Measurements from ENCODE around the gene PRKCD.

DNA sequence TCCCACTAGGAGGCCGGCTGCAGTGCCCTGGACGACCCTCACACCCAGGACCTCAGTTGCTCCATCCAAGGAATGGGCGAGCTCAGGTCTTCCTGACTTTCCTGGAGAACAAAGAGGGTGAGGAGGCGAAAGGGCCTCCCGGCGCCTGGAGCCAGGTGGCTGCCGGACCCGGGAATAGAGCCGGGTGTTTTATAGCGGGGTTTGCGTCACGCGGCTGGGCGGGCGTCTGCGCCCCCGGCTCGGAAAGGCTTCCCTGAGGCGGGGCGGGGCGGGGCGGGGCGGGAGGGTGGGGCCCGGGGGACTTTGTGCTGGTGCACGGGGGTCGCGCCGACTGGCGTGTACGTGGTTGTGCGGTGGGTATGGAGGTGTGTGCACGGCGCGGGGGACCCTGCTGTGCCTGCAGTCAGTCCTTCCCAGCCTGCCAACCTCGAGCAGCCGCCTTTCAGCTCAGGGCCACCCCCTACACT lies 4.6 kb upstream of the PRKCD start:
- TF ChIP-seq, protein P1, sequence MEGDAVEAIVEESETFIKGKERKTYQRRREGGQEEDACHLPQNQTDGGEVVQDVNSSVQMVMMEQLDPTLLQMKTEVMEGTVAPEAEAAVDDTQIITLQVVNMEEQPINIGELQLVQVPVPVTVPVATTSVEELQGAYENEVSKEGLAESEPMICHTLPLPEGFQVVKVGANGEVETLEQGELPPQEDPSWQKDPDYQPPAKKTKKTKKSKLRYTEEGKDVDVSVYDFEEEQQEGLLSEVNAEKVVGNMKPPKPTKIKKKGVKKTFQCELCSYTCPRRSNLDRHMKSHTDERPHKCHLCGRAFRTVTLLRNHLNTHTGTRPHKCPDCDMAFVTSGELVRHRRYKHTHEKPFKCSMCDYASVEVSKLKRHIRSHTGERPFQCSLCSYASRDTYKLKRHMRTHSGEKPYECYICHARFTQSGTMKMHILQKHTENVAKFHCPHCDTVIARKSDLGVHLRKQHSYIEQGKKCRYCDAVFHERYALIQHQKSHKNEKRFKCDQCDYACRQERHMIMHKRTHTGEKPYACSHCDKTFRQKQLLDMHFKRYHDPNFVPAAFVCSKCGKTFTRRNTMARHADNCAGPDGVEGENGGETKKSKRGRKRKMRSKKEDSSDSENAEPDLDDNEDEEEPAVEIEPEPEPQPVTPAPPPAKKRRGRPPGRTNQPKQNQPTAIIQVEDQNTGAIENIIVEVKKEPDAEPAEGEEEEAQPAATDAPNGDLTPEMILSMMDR (conservative IDR thresholded peaks at IDR 0.05; ENCODE audit: low read length) = no peak
- no peak for TF ChIP-seq EZH2phosphoT487 (IDR thresholded peaks at IDR 0.05; ENCODE audit: borderline replicate concordance)

Measured in Loucy (cell line).